Muscle of arm (tissue), 12 donors: ENCODE measurements around the gene MAP4K4. TPM values are rescaled to one million over a fixed set of nuclear protein-coding genes. Genes with fewer than 3 reads are reported as not detected.

Source experiments
- DNase-seq: peaks from one replicate; pipeline ENCODE4 v3.0.0-alpha.2; 2013
- polyA plus RNA-seq, 12 donors: library from polyadenylated mRNA; unstranded; fragments of 120-200 nt; gene quantifications; one replicate each; pipeline ENCODE4 v1.2.1, GENCODE V29; 2013; ENCODE audit not compliant: insufficient read length in 12 of 12

MAP4K4 gene
- polyA plus RNA-seq, 12 donors, result 104 to 439 (median 137) TPM

- DNase-seq, result no peak
Observed at GRCh38 chr2:101718993-101719571, 21.6 kb downstream of the MAP4K4 start.

- no peak for DNase-seq
Observed at GRCh38 chr2:101720732-101721131, 23.2 kb downstream of the MAP4K4 start.

- no peak for DNase-seq
Observed at GRCh38 chr2:101722864-101723263, 25.4 kb downstream of the MAP4K4 start.

- DNase-seq, result no peak
Observed at GRCh38 chr2:101723371-101724124, 26.0 kb downstream of the MAP4K4 start.

- no peak for DNase-seq
Observed at GRCh38 chr2:101724125-101724474, 26.6 kb downstream of the MAP4K4 start.

GRCh38 chr2:101725038-101725437, 27.5 kb downstream of the MAP4K4 start:
- DNase-seq, result no peak

DNA sequence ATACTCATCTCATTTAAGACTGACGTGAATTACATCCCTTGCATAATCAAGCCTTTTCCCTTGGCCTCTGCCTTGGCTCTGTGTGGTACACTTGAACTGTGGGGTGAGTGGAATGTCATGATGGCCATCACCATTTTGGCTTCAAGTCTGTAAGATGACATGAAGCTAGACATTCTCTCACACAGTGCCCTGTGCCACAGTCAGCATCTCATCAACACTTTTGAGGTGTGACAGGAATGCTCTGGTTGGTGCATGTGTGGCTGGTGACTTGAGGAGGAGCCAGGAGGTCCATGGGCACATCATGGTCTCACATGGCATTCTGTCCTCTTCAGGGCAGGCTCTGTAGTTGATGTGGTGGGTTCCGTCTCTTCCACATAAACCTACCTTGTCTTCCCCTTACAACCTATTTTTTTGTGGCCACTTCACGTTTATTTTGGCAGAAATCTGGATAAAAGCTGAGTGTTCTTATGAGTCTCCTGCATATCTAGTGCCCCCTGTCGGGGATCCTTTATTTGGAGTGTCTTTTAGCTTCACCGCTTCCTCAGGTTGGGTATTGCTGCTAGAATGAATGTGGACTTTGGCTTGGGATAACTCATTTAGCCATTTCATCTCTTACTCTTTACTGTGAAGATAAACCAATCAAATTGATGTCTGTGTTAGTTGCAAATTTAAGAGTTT, 28.1 kb downstream of the MAP4K4 start:
- no peak for DNase-seq

DNA sequence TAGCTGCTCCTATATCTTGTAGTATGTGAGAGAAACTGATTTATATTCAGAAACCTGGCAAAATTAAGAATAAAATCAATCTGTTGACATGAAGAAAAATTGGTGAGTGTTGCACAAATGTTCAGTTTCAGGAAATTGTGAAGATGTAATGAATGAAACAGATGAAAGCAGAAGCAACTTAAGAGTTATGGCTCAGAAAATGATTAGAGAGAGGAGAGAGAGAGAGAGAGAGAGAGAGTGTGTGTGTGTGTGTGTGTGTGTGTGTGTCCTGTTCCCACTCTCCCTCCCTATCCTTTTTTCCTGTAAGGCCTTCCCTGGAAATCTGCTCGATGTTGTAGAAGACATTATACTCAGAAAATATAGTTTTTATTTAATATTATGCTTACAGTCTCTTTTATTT, 31.4 kb downstream of the MAP4K4 start:
- no peak for DNase-seq

DNA sequence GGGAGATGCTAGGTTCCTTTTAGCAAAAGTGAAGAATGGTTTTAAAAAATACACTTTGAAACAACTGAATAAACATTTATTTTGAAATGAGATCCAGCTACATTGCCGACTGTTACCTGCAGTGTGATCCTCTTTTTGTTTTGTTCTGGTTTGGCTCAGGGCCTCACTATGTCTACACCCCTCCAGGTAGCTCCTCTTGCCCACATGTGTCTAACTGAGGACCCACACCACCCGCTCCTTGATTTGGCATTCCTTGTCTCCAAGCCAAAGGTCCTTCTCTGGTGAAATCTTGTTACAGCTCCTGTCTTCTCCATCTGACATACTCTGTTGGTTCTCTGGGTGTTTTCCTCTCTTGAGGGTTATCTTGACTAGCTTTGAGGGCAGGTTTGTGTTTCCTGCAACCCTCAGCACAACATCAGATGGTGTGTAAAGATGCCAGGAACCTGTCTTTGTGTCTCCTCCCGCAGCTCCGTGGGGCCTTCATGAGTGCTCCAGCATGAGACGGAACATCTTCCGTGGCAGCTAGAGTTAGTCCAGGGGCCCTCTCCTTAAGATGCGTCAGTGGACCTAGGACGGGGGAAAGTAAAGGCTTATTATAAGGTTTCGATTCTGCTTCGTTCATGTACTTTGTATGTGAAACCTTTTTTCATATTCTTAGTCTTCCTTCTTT, 32.1 kb downstream of the MAP4K4 start:
- no peak for DNase-seq

DNA sequence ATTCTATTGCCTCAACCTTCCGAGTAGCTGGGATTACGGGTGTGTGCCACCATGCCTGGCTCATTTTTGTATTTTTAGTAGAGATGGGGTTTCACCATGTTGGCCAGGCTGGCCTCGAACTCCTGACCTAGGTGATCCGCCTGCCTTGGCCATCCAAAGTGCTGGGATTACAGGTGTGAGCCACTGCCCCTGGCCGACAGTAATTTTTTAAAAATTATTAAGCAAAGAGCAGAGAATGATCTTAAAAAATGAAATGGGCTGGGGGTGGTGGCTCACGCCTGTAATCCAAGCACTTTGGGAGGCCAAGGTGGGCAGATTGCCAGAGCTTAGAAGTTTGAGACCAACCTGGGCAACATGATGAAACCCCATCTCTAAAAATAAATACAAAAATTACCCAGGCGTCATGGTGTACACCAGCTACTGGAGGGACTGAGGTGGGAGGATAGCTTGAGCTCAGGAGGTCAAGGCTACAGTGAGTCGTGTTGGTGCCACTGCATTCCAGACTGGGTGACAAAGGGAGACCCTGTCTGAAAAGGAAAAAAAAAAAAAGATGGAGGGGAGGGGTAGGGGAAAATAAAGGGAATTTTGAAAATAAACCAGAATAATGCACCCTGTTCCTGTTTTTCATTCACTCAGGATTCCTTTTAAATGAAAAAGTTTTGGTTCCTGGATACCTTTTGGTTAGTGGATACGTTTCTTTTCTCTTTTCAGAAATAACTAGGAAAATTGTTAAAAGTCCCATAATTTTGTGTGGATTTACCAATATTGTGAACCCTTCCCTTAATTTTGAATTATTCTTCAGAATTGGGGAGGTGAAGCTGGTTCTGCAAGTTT, 33.9 kb downstream of the MAP4K4 start:
- DNase-seq, result no peak

DNA sequence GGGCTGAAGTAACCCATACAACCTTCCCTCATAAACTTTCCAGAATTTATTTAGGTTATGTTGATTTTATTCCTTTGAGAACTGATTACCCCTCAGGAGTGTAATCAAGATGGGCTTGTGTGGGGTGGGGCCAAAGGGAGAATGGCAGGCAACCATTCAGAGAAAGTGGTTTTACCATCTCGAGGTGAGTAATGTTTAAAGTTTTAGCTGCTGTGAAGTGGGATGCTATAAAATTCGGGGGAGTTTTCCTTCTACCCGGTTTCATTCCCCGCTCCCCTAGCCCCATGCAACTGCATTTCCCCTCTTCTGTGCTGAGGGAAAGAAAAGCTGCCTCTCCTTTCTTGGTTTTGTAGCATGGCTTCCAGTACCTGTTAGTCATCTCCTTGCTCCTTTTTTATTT, 34.7 kb downstream of the MAP4K4 start:
- no peak for DNase-seq

DNA sequence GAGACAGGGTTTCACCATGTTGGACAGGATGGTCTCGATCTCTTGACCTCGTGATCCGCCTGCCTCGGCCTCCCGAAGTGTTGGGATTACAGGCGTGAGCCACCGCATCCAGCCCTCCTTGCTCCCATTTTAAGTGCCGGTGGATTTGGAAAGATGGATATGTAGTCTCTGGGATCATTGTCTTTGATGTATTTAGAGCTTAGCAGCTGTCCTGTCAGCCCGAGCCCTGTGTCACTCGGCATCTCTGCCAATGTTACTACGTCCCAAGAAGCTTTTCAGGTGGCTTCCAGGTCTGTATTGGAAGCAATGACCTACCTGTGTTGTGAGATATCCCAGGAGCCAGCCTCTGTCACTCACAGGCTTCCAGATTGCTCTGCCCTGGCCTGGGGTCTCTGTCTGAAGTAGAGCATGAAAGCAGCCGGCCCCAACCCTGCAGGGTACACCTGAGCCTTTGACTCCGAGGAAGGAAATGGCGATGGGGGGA, 35.3 kb downstream of the MAP4K4 start:
- DNase-seq, result no peak

DNA sequence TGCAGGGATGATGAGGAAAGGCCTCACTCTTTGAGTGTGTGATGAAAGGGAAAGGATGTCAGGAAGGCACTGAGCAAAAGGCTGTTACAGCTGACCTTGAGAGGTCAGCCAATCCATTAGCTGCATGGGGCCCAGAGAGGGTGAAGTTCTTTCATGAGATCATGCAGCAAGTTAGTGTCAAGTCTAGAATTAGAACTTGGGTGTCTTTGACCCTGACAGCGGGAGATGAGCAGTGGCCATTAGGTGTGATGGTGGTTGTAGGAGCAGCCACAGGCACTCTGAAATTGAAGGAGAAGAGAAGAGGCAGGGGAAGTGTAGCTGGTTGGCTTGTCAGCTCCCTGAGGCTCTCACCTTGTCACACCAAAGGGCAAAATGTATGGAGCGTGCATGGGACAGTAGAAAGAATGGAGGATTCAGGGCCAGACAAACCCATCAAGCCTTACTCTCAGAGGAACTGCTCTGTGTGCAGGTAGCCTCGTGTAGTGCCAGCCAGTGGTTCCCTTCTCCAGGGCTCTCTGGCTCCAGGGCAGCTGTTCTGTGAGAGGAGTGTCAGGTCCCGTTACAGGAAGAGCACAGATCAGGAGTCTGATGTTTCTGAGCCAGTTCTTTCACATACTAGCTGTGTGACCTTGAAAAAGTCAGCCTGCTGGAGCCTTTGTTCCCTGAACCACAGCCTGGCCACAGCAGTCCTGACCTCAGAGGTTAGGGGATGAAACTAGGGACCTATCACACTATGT, 35.9 kb downstream of the MAP4K4 start:
- DNase-seq, result no peak

DNA sequence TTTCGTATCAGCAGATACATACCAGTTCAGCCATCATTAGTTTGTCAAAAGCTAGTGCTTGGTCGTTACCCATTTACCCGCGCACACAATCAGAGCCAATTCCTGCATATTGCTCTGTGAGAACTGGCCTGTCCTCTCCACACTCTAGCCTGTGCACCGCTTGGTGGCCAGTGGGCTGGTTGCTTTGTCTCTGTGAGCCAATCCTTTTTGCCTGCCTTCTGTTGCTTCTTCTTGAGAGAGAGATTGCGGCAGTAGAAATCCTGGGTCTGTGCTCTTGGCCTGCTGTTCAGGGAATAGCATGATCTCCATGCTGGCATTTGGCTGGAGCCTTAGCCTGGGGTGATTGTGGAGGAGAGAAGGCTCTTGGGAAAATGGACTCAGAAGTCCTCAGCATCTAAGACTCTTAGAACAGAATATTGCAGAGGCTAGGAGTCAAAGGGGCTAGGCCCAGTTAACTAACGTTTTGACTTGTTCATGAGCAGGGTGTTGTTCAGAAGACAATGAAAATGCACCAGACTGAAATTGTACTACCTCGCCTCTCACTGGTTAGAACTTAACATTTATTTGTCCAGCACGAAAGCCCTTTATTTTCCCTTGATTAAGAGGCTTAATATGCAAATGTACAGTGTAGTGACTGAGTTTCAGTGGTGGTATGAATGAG, 37.1 kb downstream of the MAP4K4 start:
- no peak for DNase-seq

DNA sequence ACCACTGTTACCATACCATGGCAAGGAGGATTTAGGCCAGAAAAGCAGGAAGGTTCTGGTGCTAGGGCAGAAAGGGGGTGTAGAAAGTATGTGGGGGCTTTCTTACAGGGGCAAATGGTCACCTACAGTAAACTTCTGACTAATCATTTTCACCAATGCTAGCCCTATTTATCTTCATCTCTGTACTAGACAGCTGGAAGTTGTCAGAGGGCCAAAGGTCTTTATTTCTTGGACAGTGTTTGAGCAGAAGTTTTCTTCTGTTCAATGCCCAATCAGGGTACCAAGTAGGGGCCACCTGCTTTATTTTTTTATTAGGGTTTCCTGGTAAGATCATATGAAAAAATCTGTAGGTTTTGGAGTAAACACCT, 37.6 kb downstream of the MAP4K4 start:
- no peak for DNase-seq

DNA sequence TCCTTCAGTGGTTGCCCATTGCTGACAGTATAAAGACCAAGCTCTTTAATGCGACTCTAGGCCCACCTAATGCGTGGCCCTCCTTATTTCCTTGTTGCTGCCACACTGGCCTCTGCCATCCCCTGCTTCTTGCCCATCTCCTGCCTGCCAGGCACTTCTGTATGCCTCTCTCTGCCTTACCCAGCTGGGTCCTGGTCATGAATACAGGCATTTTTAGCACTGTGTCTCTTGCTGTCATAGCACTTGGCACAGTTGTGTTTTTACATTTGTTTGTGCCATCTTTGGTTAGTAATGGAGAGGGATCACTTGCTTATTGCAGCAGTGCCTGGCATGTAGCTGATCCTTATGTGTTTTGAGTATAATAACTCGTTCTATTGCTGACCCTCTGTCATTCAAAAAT, 38.7 kb downstream of the MAP4K4 start:
- DNase-seq, result no peak

DNA sequence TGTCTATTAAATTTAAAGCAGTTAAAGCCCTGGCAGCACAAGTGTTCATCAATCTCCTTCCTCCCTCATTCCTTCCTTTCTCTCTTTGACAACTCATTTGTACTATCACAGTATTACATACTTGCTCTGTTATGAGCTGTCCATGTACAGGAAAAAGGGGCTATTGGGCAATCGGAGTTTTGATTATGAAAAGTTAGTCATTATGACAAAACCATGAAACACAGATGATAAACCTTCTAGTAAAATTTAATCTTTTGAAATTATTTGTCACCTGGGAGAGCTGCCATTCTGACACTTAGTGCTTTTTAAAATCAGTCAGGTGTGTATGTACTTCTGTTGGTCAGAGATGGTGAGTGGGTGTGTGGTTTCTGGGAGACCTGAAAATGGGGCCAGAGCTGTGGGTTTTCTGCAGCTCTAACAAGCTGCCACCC, 39.4 kb downstream of the MAP4K4 start:
- no peak for DNase-seq

- DNase-seq, result no peak
Observed at GRCh38 chr2:101737478-101738255, 40.2 kb downstream of the MAP4K4 start.

DNA sequence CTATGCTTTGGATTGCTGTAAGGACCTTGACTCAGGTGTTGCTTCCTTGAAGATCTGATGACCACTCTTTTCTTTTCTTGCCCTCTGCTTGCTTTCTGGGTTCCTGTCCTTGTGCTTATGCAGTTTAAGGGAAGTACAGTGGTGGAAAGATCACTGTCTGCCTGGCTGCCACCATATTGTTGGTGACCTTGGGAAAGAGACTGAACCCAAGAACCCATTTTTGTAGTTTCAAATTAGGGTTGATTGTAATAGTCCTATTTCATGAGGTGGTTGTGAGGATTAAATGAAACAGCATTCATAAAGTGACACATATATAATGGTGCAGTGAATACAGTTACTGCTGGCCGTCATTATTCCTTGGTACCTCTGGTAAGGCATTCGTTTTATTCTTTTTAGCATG, 41.1 kb downstream of the MAP4K4 start:
- DNase-seq, result no peak

DNA sequence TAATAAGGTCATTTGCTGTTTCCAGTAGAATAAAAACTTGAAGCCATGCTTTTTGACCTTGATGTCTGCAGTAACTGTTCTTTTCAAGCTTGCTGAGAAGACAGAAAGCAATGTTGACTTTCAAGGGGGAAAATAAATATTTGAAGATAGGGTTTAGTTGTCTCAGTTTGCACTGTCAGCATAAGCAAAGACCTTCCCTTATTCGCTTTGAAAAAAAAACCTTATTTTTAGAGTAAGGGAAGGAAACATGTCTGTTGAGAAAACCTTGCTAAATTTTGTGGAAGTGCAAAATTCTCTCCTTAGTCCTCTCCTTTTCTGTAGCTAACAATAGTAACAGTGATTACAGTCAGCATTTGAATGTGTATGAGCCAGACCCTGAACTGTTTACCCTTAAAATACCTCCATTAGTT, 43.1 kb downstream of the MAP4K4 start:
- DNase-seq, result no peak
